ENCODE results near the gene RELL2. TPM values are rescaled to one million over a fixed set of nuclear protein-coding genes. Genes with fewer than 3 reads are reported as not detected.

The RELL2 gene
- 4.7 and 8.4 TPM in 2 replicates for total RNA-seq

DNA sequence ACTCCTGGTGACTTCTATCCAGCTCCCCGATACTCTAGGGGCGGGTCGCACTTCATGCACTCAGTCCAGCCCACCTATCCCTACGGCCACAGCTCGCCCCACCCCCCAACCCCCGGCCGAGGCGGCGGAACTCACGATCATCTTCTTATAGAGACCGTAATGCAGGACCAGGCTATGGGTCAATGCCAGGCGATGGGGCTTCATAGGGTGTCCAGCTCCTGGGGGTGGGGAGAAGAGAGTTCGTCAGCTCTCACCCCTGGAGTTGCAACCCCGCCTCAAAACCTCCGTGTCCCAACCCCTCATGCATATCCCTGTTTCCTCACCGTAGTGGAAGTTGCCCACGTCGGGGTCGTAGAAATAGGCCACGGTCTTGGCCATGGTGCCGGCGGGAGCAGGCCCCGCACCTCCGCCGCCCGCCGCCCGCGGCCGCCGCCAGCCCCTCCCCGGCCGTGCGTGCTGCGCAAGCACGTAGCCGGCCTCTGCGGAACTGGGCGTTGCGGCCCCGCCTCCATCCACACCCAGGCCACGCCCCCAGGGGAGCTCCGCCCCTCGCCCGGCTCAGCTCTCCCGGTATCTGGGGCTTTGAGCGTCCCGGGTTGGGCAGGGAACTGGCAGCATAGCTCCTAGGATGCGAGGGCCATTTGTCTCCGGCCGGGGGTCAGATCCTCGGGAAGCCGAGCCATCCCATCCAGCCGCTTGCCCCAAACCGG, at the start of gene RELL2, which contains the start of gene HDAC3:
Gene RELL2, plus strand, starts transcription at position 585 of the 710 bp plus-strand sequence. CDS start 1,229 bp downstream, outside the sequence.
Gene HDAC3, minus strand, starts transcription at position 437 of the 710 bp plus-strand sequence. Its CDS starts 59 bp downstream, at position 378.
- TF ChIP-seq, protein P1, sequence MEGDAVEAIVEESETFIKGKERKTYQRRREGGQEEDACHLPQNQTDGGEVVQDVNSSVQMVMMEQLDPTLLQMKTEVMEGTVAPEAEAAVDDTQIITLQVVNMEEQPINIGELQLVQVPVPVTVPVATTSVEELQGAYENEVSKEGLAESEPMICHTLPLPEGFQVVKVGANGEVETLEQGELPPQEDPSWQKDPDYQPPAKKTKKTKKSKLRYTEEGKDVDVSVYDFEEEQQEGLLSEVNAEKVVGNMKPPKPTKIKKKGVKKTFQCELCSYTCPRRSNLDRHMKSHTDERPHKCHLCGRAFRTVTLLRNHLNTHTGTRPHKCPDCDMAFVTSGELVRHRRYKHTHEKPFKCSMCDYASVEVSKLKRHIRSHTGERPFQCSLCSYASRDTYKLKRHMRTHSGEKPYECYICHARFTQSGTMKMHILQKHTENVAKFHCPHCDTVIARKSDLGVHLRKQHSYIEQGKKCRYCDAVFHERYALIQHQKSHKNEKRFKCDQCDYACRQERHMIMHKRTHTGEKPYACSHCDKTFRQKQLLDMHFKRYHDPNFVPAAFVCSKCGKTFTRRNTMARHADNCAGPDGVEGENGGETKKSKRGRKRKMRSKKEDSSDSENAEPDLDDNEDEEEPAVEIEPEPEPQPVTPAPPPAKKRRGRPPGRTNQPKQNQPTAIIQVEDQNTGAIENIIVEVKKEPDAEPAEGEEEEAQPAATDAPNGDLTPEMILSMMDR (IDR thresholded peaks at IDR 0.05; ENCODE audit: insufficient read depth, low read depth, low read length): no peak
- peak; percentile 87 for DNase-seq (ENCODE audit: low read depth)
- peak within 1 kb of the TSS; percentile 99 for H3K4me3 ChIP-seq (ENCODE audit: low read depth, low read length)

GRCh38 chr5:141590127-141590526, 46.7 kb upstream of the RELL2 start:
- no peak overlapping the region for H3K4me3 ChIP-seq (ENCODE audit: low read depth, low read length)
- TF ChIP-seq, protein P1 (IDR thresholded peaks at IDR 0.05; ENCODE audit: insufficient read depth, low read depth, low read length): no peak
- DNase-seq (ENCODE audit: low read depth): no peak

DNA sequence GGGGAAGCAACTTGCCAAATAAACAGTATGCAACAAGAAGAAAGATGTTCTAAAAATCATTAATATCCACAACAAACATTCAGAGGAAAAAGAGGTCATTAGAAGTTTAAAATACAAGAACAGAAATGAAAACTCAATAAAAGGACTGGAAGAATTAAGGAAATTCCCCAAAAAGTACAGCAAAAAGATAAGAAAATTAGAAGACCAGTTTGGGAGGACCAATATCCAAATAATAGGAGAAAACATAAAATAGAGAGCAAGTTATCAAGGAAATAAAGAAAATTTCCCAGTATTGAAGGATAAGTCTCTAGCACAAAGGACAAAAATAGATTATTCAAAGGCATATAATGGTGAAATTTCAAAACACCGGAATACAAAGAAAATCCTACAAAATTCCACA, 39.9 kb upstream of the RELL2 start:
- no peak for DNase-seq (ENCODE audit: low read depth)
- TF ChIP-seq, protein P1 (IDR thresholded peaks at IDR 0.05; ENCODE audit: insufficient read depth, low read depth, low read length): no peak
- H3K4me3 ChIP-seq (ENCODE audit: low read depth, low read length): no peak overlapping the region

DNA sequence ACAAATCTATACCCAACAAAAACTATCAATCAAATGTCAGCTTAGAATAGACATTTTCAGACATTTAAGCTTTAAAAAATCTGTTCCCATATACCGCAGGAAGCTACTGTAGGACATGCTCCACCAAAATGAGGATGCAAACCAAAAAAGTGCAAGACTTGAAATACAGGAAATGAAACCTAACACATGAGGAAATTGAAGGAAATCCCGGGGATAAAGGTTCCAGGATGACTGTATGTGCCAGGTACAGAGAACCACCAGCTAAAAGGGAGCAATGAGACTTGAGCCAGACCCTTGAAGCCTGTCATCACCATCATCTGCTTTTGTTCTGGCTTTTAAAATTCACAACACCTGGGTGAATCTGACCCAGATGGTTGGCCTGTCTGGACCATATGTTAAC, 39.4 kb upstream of the RELL2 start:
- no peak overlapping the region for H3K4me3 ChIP-seq (ENCODE audit: low read depth, low read length)
- no peak for DNase-seq (ENCODE audit: low read depth)
- TF ChIP-seq, protein P1 (IDR thresholded peaks at IDR 0.05; ENCODE audit: insufficient read depth, low read depth, low read length): no peak

DNA sequence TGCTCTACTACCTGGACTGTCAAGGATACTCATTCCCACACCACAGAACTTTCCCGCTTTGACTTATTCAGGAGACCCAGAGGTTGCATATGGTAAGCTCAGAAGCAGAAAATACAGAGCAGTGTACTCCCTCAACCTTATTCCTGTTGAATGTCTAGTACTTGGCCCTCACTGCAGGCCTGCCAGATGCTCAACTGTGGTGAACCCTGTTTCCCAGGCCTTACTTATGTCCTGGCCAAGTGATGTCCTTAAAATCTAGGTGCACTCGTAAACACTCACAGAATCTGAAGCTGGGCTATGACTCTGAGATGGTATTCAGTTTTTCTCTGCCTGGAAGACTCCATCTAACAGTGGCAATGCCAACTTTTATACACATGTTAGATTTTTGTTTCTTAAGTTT, 39.0 kb upstream of the RELL2 start:
- TF ChIP-seq, protein P1 (IDR thresholded peaks at IDR 0.05; ENCODE audit: insufficient read depth, low read depth, low read length): no peak
- DNase-seq (ENCODE audit: low read depth): no peak
- H3K4me3 ChIP-seq (ENCODE audit: low read depth, low read length): no peak overlapping the region

DNA sequence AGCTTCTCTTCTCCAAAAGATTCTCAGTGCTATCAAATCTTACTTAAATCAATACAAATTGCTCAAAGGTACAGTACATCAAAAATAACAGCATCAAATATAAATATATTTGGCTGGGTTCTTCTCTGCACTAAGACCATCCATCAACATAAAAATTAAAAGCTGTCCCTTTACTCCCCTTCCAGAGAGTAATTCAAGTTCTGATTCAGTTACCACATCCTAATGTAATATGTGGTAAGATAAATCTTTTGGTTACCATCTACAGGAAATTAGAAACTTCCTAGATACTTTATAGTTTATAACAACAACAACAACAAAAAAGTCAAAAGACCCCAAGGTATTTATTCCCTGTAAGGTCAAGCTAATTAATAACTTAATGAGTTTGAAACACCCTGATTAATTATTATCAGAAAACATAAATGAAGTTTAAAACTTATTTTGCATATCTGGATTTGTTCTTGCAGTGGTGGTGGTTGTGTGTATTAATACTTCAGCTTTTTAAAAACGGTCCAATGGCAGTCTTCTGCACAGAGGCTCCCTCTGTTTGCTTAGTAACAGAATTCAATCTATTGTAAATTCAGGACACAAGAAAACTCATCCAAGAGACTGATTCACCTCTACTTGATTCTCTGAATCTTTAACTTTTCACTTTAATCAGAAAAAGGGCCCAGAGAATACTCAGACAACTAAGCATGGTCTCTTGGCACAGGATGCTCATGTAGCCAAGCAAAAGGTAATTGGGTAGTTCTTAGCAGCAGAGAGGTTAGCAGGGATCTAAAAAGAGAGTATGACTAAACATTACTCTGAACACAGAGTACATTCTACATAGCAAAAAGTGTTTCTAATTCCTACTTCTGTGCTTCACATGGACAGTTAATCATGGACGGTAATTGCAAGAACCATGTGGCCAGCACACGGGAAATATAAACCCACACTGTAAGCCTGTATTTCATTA, 38.1 kb upstream of the RELL2 start:
- peak; percentile 13 for DNase-seq (ENCODE audit: low read depth)
- no peak overlapping the region for H3K4me3 ChIP-seq (ENCODE audit: low read depth, low read length)
- TF ChIP-seq, protein P1 (IDR thresholded peaks at IDR 0.05; ENCODE audit: insufficient read depth, low read depth, low read length): no peak
